GM21723 (cell line): ENCODE measurements around the gene SPECC1.
"Not testable (repeated sequence)": the region's sequence is repeated elsewhere in the genome, so short reads cannot be mapped to it uniquely, and the experiment has no call there.

Experiments
- ATAC-seq: cut with Tn5 transposase; IDR thresholded peaks from one replicate; pipeline ENCODE4 v1.9.1; 2021; ENCODE audit warnings: mild to moderate bottlenecking, moderate library complexity; ENCODE audit not compliant: unreplicated experiment

Gene SPECC1

DNA sequence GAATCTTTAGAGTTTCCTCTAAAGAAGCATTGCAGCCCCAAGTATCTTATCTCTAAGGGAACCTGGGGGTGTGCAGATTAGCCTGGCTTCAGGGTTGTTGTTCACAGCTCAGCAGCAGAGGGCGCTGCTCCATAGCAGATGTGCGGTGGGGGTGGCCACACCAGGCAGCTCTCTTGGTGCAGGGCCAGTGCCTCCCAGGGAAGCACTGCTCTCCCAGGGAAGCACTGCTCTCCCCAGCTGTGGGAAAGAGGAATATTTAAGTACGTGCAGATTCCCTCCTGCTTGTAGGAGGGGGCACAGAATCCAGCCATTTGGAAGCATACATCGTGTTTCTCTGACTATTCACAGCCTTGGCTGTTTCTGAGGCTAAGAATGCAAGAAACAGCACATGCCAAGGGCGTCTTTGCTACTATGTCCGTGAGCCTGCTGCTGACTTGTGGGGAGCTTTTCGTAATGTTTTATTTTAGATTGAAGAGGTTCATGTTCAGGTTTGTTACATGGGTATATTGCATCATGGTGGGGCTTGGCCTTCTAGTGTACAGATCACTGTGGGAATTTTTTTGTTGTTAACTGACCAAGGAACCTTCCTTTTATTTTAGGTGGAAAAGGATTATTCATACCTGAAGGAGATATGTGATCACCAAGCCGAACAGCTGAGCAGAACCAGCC is 217.8 kb downstream of the SPECC1 start:
- peak; percentile 83 for ATAC-seq

DNA sequence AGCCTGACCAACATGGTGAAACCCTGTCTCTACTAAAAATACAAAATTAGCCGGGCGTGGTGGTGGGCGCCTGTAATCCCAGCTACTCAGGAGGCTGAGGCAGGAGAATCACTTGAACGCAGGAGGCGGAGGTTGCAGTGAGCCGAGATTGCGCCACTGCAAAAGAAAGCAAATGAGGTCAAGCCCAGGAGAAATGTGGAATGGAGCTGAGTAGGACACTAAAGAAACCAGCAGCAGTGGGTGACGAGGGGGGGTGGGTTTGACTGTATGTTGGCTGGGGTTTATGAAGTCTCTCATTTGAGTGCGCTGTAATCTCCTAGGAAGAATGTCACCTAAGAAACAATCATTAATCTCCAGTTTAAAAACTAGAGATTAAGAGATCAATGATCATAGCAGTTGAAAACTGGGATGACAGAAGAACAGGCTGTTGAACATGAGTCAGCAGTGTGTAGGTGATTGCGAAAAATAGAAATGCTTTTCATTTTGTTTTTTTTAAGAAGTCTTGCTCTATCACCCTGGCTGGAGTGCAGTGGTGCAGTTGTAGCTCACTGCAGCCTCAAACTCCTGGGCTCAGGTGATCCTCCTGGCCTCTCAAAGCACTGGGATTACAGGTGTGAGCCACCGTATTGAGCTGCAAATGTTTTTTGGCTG is 218.7 kb downstream of the SPECC1 start:
- not testable (repeated sequence) for ATAC-seq

DNA sequence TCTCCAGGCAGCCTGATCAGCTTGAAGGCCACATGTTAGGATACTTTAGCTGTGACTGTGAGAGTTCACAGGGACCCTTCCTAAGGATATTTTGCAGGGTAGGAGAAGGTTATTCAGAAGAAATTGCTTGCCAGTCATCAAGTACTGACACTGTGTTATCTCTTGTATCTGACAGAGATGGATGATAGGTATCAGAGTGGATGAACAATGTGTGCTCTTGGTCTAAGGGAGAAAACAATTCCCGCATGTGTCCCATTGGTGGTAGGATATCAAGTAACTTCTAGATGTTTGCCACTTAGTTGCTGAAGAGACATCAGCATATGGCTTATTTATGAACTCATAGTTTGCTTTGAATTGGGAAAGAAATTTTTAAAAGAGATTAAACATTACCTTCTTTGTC is 219.3 kb downstream of the SPECC1 start:
- ATAC-seq = no peak

DNA sequence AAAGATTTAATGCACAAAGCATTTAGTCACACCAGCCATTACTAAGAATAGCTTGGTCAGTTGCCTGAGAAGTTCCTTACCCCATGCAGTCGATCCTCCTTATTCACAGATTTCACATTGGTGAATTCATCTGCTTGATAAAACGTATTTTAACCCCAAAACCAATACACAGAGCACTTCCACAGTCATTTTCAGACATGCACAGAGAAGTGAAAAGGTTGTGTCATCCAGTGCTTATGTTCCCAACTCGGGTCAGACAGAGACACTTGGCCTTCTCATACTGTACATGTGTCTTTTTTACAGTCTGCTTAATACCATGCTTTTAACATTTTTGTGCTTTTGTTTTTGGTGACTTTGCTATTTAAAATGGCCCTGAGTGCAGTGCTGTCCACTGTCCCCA is 219.7 kb downstream of the SPECC1 start:
- ATAC-seq = no peak

DNA sequence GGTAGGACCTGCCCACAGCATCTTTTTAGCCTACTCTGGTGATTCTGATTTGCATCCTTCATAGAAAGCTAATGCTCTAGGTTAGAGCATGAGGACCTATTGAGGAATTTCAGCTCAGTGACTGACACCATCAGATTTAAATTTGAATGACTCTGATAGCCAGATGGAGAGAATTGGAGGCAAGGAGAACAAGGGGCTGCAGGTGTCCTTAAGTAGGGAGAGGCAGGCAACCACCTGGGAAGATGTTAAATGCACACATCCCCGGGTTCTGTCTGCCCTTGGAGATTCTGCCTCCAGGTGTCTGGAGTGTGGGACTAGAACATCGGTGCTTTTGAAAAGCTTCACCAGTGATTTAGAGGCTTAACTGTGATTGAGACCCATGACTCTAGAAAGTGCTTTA is 221.8 kb downstream of the SPECC1 start:
- ATAC-seq = no peak

DNA sequence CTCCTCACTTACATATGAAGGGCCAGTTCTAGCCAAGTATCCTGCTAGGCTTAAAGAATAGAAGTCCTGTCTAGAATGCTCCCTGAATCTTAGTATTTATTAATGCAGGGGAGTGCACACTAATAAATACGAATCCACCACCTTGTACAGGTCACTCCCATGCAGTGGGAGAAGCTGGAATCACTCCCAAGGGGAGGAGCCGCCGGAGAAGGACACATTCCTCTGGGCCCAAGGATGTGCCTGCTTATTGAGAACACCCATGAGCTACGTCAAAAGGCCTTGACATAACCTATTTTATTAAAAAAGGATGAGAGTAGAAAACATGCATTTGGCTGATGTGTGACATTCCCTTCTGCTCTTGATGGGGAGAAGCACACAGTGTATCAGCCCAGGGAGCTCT is 223.5 kb downstream of the SPECC1 start:
- ATAC-seq = no peak

DNA sequence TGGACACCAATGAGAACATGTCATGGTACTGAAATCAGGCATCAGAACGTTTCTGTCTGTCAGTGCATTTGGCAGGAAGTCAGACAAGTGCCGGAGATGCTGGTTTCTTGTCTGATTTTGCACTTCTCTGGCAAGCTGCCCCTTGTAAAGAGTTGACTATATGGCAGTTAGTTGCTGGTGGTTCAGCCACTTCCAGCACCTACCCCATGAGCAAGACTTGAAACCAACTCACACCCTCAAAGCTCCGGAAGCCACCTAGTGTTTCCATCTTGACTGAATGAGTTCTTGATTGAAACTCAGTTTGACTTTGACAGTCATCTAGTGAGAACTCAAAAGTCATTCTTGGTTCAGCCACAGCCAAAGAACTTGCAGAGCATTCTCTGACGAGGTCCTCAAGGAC is 225.1 kb downstream of the SPECC1 start:
- ATAC-seq = no peak

DNA sequence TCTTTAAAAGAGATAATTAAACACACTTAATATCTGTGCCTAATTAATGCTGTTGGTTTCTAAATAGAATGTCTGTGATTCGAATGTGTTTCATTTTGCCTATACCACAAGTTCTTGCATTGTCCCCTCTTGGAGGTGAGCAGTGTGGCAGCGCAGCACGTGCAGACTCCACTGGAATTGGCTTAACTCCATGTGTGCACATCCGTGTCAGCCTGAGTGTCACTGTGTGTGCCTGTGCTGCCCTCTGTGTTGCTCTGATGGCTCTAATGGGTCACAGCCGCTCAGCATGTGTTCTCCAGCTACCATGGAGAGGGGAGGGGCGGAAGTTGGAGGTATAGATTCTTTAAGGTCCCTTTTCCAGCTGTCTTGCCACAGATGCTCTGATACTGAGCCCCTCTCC is 226.6 kb downstream of the SPECC1 start:
- no peak for ATAC-seq

DNA sequence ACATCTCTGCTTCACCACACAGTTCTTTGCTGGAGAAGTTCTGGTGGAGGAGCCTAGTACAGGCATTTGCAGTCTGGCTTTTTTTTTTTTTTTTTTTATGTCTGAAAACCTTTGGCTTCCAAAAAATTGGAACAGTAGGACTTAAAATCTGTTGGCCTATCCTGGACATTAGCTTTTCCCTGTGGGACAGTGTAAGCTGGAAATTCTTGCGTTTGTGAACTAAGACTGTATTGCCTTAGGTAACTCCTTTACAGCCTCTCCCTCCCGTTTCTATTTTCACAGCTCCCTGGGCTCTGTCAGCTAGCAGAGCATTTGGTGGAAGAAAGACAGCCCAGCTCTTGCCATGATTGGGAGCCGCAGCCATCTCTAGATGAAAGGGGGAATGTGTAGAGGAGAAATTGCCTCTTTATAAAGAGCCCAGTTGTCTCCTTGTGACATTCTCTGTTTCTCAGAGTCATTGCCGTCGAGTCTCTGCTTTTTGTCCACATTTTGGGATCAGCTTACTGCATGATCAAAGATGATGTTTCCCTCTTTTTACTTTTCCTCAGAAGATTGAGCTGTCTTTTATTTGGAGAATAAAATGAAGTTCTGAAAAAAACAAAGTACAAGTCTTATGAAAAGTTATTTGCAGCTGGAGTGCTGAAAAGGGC is 227.5 kb downstream of the SPECC1 start:
- no peak for ATAC-seq

DNA sequence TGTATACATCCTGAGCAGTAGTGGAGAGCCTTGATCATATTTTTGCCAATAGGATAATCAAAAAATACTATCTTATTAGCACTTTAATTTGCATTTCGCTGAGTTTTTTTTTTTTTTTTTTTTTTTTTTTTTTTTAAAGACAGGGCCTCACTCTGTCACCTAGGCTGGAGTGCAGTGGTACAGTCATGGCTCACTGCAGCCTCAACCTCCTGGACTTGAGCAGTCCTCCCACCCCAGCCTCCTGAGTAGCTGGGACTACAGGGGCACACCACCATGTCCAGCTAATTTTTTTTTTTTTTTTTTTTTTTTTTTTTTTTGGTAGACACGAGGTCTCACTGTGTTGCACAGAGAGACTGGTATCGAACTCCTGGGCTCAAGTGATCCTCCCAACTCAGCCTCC is 230.6 kb downstream of the SPECC1 start:
- not testable (repeated sequence) for ATAC-seq

DNA sequence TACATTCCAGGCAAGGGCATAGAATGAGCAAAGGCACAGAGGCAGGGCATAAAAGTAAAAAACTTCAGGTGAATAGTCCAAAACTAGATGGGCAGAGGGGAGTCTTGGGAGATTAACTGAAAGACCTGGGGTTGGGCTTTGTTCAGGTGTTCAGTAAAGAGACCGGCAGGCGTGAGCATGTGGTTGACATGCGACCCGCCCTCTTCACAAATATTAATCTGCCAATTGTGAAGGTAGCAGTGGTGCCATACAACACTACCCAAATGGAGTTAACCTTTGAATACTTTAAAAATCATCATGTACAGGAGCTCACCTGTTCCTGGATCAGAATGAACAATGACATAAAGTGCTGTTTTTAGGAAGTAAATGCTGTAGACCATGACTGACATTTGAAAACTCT is 232.7 kb downstream of the SPECC1 start:
- no peak for ATAC-seq

DNA sequence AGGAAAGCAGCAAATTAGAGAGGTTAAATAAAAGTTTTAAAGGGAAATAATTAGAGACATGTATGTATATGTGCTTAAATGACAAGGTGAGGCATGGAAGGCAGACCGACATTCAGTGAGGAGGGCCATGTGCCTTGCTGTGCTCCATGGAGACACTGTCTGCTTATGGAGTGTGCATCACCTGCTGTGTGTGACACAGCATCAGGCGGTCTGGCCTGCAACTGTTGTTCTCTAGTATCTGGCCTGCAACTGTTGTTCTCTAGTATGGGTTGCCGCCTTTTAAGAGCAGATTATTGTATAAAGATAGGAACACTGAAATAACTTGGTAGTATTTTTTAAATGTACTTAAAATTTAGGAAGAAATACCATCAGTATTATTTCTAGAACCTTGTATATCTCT is 233.1 kb downstream of the SPECC1 start:
- no peak for ATAC-seq

DNA sequence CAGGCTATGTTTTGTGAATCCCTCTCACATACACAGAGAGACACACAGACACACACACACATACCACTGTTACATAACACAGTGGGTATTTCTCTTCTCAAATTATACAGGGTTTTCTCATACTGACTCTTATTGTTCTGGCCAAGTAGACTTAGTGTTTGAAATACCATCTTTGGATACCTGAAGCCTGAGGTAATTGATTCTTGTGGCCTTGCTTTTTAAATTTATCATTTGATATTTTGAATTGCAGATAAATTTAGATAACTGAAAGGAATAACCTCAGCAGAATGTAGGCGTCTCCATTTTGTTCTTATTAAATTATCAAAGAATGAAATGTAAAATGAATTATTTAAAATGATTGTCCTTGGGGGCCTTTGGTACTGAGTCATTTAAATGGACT is 234.4 kb downstream of the SPECC1 start:
- ATAC-seq = no peak

DNA sequence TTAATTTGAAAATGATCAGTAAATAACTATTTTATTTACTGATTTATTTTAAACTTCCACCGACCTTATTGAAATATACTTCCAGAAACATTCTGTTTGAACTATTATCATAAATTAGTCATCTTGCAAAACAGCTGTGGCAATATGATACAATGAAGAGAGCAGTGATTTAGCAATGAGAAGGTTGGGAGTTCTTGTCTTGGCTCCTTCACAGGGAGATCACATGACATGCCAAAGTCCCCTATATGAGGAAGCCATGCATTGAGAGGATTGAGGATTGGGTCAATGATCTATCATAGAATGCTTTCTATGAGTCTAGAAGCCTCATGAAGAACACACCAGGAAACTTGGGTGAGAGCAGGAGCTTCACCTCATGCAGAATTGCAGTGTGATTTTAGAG is 235.5 kb downstream of the SPECC1 start:
- no peak for ATAC-seq

DNA sequence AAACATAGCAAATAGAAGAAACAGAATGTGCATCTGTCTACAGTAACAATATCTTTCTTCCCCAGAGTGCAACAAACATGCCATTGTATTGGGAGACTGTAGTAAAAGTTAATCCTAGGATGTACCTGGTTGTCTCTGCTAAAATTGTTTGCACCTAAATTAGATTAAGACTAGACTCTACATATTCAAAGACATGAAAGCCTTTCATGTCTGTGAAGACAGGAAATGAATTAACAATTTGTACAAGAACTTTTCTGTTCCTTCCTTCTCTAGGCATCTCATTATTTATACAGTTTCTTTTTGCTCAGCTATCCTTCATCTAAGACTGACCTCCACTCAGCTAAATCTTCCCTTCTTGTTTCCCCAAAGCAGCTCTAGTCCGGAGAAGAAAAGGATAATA is 237.5 kb downstream of the SPECC1 start:
- ATAC-seq = no peak

DNA sequence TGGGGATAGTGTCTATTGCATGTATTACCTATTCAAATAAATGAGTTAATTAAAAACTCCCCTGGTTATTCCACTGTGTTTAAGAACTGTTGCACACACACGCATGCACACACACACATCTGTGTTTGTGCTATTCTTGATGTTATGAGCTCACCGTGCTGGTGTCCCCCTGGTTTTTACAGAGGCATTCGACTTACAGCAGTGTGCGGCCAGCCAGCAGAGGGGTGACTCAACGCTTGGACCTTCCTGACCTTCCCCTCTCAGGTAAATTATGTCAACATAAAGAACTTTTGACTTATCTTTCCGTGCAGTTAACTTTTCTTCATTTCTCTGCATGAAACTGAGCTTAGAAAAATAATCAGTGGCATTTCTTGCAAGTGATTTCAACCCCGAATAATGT is 244.2 kb downstream of the SPECC1 start:
- ATAC-seq = no peak

DNA sequence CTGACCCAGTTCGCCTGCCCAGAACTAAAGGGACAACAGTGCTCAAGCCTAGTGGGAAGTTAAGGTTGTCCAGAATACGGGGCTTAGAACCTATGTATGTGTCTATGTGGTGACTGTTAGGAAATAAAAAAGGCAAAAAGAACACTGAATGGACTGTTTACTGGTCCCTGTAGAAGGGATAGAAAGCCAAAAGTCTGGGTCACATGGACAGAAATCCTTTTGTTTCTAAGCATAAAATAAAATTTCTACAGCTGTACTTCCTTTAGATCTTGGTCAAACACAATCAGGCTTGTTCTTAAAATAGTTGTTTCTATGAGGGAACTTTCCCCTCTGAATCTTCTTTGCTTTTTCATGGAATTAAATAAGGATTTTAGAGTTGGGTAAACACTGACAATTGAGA is 245.4 kb downstream of the SPECC1 start:
- ATAC-seq = no peak

DNA sequence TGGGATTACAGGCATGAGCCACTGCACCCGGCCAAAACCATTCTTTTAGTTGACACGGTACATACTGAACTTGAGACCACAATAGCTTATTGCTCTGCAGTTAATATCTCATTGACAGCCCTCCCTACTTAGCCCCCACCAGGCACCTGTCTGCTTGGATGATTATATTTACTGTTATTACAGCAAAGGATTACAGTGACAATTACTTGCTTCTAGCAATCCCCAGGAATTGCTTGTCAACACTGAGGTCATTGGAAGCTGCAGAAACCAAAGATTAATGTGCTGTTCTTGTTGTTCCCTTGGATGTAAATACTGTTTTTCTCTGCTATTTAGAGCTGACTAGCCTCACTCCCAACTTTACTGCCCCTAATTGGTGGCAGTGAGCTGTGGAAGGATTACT is 247.0 kb downstream of the SPECC1 start:
- no peak for ATAC-seq

DNA sequence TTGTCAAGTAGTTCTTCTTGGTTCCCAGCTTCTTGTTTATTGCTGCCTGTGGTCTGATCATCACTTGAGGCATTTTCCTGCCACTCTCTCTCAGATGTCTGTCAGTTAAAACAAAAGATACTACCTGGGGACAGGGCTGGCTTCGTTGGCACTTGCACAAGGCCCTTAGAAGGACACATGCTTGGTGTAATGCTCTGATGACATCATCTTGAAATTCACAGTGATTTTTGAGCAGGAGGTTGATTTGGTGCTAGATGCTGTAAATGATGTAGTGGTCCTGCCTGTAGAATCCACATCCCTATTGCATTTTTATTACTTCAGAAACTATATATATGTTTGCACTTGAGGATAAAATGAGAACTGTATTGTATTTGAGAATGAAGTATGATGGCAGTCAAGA is 247.8 kb downstream of the SPECC1 start:
- ATAC-seq = no peak

DNA sequence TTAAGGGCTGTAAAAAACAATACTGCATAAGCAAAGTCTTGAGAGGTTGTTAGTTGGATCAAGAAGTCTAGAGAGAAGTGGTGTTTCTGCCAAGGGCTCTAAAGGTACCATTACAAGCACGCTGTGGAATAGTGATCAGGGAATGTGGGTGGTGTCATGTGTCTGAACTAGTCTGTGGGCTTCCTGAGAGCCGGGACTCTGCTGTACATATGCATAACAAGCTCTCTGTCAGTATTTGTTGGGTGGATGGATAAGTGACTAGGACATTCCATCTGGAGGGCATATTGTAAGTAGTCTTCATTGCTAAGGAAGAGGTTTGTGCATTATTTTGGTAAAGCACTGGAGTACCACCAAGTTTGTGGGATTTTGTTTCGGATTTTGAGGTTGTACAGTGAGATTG is 248.6 kb downstream of the SPECC1 start:
- no peak for ATAC-seq

DNA sequence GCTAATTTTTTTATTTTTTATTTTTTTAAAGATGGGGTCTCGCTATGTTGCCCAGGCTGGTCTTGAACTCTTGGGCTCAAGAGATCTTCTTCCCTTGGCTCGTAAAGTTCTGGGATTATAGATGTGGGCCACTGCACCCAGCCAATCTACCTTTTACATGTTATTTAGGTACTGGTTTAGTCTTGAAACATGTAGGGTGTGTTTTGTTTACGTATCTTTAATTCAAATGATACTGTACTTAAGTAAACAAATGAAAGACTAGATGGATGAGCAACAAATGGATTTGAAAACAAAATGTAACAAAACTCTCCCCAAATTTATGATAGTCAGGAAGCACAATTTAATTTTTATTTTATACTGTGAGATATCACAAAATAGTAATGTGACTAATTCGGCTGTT is 250.5 kb downstream of the SPECC1 start:
- ATAC-seq = no peak

DNA sequence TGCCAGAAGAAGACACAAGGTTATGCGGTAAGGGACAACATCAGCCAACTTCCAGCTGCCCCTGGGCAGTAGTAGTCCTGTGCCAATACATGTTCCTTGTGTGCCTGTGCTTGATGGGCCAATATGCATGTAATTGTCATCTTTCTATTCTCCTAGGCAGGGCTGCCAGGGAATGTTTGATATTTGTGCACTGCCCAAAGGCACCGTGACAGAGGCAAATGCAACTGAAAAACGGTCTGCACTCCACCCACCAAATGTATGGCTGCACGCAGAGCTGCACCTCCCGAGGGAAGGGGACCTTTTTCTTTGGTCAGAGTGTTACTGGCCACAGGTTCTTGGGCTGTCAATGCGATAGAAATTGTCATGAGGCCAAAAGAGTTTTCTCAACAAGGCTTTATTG is 251.1 kb downstream of the SPECC1 start:
- no peak for ATAC-seq
